Right kidney (tissue), 1 donor: Measurements from ENCODE around the gene WBP1.
A peak's percentile ranks its signal among the peaks of the same experiment; 100 is the strongest.
"Not testable (repeated sequence)": the region's sequence is repeated elsewhere in the genome, so short reads cannot be mapped to it uniquely, and the experiment has no call there.

ENCODE experiments used
- DNase-seq: peaks from one replicate; pipeline ENCODE4 v3.0.0-alpha.2; 2016

The WBP1 gene

GRCh38 chr2:74447230-74447999 is 10.8 kb upstream of the WBP1 start:
- DNase-seq, result no peak

- no peak for DNase-seq
These were observed 9.5 kb upstream of the WBP1 start for GRCh38 chr2:74448771-74449170.

- no peak for DNase-seq
These were observed 7.6 kb upstream of the WBP1 start for GRCh38 chr2:74450570-74451190.

GRCh38 chr2:74454654-74455511 is 3.4 kb upstream of the WBP1 start, which contains the start of gene INO80B:
INO80B (plus strand) TSS chr2:74455087; CDS start chr2:74455117, 30 bp downstream.
- DNase-seq, result peak; percentile 95

- DNase-seq, result peak; percentile 71
These were observed 1.1 kb upstream of the WBP1 start for GRCh38 chr2:74457129-74457548.

- peak; percentile 95 for DNase-seq
These were observed 598 bp upstream of the WBP1 start for GRCh38 chr2:74457549-74458131.

GRCh38 chr2:74458938-74459363 is 713 bp downstream of the WBP1 start:
- no peak for DNase-seq

GRCh38 chr2:74459503-74460118 is 1.4 kb downstream of the WBP1 start:
- DNase-seq, result not testable (repeated sequence)

GRCh38 chr2:74460187-74460586 is 1.9 kb downstream of the WBP1 start:
- DNase-seq, result not testable (repeated sequence)

GRCh38 chr2:74461187-74462053 is 3.2 kb downstream of the WBP1 start:
- DNase-seq, result no peak

GRCh38 chr2:74462054-74462785 is 4.0 kb downstream of the WBP1 start:
- DNase-seq, result no peak

GRCh38 chr2:74462786-74463105 is 4.5 kb downstream of the WBP1 start:
- no peak for DNase-seq

GRCh38 chr2:74464406-74464805 is 6.2 kb downstream of the WBP1 start:
- no peak for DNase-seq

GRCh38 chr2:74470742-74471141 is 12.5 kb downstream of the WBP1 start:
- DNase-seq, result not testable (repeated sequence)

- DNase-seq, result no peak
These were observed 13.3 kb downstream of the WBP1 start for GRCh38 chr2:74471332-74472065.

GRCh38 chr2:74472086-74472944 is 14.1 kb downstream of the WBP1 start, which contains the start of gene MRPL53:
MRPL53 (minus strand) TSS chr2:74472680; CDS start chr2:74472660, 20 bp downstream.
- DNase-seq, result peak; percentile 95

GRCh38 chr2:74472945-74473258 is 14.7 kb downstream of the WBP1 start:
- no peak for DNase-seq

- DNase-seq, result no peak
These were observed 16.2 kb downstream of the WBP1 start for GRCh38 chr2:74474481-74474880.

GRCh38 chr2:74474899-74475298 is 16.7 kb downstream of the WBP1 start:
- DNase-seq, result no peak
